GM12891 (cell line): Measurements from ENCODE around the gene OR2D3.
A peak's percentile ranks its signal among the peaks of the same experiment; 100 is the strongest.
"Not testable (repeated sequence)": the region's sequence is repeated elsewhere in the genome, so short reads cannot be mapped to it uniquely, and the experiment has no call there.

Source experiments
- DNase-seq: peaks from one replicate; pipeline ENCODE4 v3.0.0; 2011; ENCODE audit warnings: low spot score; ENCODE audit not compliant: insufficient read length
- FAIRE-seq: peaks from 2 replicates; lab custom pipeline; 2011; peaks lifted over from hg19 to GRCh38; lab: Jason Lieb, UNC
- PAX5 ChIP-seq: IDR thresholded peaks from 2 replicates; pipeline ENCODE4 v1.6.1; 2011; ENCODE audit warnings: low read length, moderate library complexity, mild to moderate bottlenecking; ENCODE audit not compliant: insufficient read depth, severe bottlenecking
- POLR2A ChIP-seq: IDR thresholded peaks from 2 replicates; pipeline ENCODE4 v1.6.1; 2011; ENCODE audit warnings: low read depth, low read length, control low read depth
- POLR2AphosphoS5 ChIP-seq: IDR thresholded peaks from 2 replicates; pipeline ENCODE4 v1.6.1; 2011; ENCODE audit warnings: low read depth, low read length, control low read depth
- POU2F2 ChIP-seq: IDR thresholded peaks from 2 replicates; pipeline ENCODE4 v1.6.1; 2011; ENCODE audit warnings: low read depth, mild to moderate bottlenecking, control low read depth, low read length, moderate library complexity
- SPI1 ChIP-seq: IDR thresholded peaks from 2 replicates; pipeline ENCODE4 v1.6.1; 2011; ENCODE audit warnings: low read depth, low read length, control low read depth
- TAF1 ChIP-seq: IDR thresholded peaks from 2 replicates; pipeline ENCODE4 v1.6.1; 2011; ENCODE audit warnings: low read depth, low read length, control low read depth

The OR2D3 gene

DNA sequence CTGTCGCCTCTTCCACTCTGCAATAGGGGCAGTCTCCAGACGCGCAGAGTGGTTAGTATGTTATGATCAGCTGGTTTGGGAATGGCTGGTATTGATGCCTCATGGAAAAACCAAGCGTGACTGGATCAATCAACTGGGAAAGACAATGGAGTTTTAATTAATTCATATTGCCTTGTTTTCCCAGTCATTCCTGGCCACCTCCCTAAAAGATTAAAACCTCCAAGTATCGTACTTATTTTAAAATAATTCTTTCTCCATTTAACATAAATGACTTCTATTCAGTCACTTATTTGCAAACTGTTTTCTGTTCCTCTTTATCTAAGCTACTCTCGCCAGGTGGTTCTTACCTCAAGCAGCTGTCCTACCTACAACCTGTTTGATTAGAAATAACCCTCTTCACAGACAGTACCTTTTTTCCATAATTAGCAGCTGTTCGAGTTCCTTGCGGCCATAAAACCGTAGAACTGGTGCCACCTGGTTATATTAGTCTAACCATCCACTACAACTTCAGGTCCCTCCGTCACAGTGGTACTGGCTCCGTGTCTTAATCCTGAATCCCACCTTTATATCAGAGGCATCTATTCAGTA lies 6.3 kb downstream of the OR2D3 start:
- TF ChIP-seq TAF1 (no peak), PAX5 (no peak), SPI1 (peak; percentile 92)
- FAIRE-seq (peak; percentile 85), DNase-seq (no peak)

DNA sequence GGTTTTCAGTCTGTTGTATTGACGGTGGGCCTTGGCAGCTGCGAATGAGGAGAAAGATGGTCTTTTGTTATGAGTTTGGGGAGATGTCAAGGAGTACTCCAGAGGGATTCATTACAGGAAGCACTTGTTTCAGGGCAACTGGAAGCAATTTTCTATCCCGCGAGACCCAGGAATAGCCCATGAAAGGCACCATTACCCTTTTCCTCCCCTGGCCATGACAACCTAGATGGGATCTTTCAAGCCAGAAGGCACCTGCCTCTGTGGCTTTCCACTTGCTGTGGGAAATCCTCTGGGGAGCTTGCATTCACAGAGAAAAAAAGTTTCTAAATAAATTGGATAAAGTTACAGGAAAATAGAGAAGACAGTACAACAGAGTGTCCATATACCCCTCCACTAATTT lies 8.1 kb downstream of the OR2D3 start:
- no peak for DNase-seq
- no peak for FAIRE-seq
- TF ChIP-seq TAF1 (no peak), POU2F2 (no peak), SPI1 (no peak), POLR2AphosphoS5 (no peak), POLR2A (no peak), PAX5 (no peak)

DNA sequence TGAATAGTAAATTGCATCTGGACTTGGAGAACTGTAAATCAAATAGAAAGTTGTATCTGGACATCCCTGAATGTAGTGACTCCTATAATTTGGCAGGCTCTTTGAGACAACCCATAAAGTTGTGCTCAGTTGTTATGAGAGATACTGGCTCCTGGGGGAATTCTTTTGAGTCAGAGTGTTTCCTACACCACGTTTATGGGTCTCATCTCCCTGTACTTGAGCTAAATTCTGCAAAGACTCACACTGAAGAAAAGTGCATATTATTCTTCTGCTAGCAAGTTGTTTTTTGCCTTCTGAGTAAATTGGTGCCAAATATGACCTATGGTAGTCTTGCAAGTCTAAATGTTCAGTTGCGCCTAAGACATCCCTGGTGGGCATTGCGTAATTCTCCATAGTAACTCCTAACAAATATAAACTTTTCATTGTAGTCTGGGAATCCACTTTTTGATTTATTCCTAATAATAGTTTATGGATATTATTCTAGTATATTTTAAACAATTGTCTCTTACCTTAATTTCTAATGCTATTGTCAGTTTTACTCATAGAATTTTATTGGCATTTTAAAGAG lies 10.4 kb downstream of the OR2D3 start:
- no peak for TF ChIP-seq POU2F2
- no peak for TF ChIP-seq TAF1
- no peak for TF ChIP-seq PAX5
- TF ChIP-seq SPI1: no peak
- no peak for TF ChIP-seq POLR2A
- TF ChIP-seq POLR2AphosphoS5: no peak
- no peak for FAIRE-seq
- DNase-seq: no peak

DNA sequence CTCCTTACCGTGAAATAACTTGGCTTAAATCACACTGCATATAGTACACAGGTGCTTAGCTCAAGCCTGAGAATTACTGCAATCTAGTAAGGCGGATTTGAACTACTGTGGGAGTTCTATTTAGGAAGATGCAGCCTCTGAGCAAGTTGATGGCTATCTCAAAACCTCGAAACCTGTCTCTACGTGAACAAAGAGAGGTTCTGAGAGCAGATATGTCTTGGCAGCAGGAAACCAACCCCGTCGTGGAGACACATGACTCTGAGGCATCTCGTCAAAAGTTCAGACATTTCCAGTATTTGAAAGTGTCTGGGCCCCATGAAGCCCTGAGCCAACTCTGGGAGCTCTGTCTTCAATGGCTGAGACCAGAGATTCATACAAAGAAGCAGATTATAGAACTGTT lies 11.3 kb downstream of the OR2D3 start:
- FAIRE-seq (no peak), DNase-seq (no peak)
- TF ChIP-seq POLR2A (no peak), TAF1 (no peak), SPI1 (no peak), POU2F2 (no peak), PAX5 (no peak), POLR2AphosphoS5 (no peak)

DNA sequence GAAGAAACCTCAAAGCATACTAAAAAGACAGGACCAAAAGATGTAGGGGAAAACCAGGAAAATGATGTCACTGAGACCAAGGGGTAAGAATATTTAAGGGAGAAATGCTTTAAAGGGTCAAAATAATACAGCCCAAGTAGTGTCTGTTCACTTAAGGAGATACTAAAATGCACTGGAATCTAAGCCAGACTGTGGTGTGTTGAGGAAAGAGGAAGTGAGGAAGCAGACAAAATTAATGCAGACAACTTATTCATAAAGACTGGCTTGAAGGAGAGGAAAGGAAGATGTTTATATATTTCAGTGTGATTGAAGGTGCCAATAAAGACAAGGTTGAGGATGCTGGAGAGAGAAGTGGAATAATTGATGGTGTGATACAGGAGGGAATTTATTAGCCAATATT lies 21.2 kb downstream of the OR2D3 start:
- FAIRE-seq (no peak), DNase-seq (no peak)
- TF ChIP-seq POLR2A: no peak
- TF ChIP-seq SPI1: peak; percentile 89
- no peak for TF ChIP-seq TAF1

DNA sequence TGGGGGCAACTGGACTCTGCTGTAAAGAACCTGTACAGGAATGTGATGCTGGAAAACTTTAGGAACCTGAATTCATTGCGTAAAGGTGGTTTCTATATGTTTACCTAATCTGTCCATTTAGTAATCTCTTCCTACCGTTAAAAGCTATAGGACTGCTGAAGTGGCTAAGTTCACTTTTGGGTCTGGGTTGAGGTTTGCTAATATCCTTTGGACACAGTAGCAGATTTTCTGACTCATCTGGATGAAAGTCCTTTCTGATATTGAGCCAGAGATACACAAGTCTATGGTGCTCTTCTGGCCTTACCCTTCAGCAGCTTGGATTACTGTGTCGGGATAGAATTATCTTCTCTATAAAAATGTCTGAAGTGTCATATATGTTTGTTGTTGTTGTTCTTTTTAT lies 22.3 kb downstream of the OR2D3 start:
- FAIRE-seq (no peak), DNase-seq (no peak)
- TF ChIP-seq PAX5 (no peak), TAF1 (no peak), POLR2A (no peak), POU2F2 (no peak), SPI1 (no peak), POLR2AphosphoS5 (no peak)

DNA sequence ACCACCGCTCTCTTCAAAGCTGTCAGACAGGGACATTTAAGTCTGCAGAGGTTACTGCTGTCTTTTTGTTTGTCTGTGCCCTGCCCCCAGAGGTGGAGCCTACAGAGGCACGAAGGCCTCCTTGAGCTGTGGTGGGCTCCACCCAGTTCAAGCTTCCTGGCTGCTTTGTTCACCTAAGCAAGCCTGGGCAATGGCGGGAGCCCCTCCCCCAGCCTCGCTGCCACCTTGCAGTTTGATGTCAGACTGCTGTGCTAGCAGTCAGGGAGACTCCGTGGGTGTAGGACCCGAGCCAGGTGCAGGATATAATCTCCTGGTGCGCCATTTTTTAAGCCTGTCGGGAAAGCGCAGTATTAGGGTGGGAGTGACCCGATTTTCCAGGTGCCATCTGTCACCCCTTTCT lies 33.4 kb downstream of the OR2D3 start:
- not testable (repeated sequence) for DNase-seq, FAIRE-seq

DNA sequence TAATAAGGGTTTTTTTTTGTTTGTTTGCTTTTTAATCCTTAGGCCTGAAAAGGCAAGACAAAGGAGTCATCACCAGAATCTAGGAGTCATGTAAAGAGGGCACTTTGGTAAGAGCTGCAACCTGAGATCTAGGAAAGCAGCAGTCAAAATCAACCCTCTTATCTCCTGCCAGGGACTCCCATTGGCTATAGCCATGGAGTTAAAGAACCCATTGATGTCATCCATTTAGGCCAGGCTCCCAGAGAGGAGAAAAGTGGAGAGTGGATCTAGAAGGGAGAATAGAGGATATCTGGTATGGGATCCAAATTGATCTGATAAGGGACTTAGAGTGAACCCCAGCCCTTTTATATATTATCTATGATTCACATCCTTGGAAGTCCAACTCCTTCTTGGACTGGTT lies 41.3 kb downstream of the OR2D3 start:
- no peak for DNase-seq
- no peak for FAIRE-seq
- no peak for TF ChIP-seq TAF1
- no peak for TF ChIP-seq SPI1
- TF ChIP-seq POU2F2: no peak
- TF ChIP-seq PAX5: no peak
- no peak for TF ChIP-seq POLR2A
- TF ChIP-seq POLR2AphosphoS5: no peak

DNA sequence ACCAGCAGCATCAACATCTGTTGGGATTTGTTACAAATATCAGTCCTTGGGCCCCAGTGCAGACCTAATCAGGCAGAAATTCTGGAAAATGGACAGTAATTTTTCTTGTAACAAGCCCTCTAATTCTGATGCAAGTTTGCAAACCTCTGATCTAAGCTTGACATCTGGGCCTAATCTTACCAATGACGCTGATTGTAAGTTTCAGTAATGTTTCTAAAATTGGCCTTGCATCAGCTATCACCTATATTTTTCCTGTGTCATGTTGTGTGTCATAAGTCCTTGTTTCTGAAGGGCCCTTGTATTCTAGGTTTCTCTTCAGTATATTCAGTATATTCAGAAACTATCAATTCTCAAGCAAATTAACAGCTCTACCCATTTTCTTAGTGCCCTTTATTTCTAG lies 41.9 kb downstream of the OR2D3 start:
- DNase-seq (no peak), FAIRE-seq (peak; percentile 56)
- TF ChIP-seq POLR2A (no peak), TAF1 (no peak), POLR2AphosphoS5 (no peak), PAX5 (no peak), SPI1 (no peak), POU2F2 (no peak)

DNA sequence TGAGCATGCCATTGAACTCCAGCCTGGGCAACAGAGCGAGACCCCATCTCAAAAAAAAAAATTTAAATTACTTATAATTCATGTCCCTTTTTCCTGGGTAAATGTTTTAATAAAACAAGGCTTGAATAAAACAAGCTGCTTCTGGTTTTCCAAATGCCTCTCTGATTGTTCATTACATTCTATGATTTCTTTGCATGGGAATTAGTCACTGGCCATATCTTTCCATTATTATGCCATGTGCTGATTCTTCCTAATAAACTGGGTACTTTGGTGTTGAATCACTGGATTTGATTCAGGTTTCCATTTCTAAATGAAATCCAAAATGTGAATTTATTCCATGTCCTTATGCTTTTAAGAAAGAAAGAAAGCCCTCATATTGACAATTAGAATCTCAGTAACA lies 48.0 kb downstream of the OR2D3 start:
- no peak for FAIRE-seq
- no peak for DNase-seq
- TF ChIP-seq POLR2AphosphoS5 (no peak), POU2F2 (no peak), TAF1 (no peak), POLR2A (no peak), SPI1 (no peak), PAX5 (no peak)

DNA sequence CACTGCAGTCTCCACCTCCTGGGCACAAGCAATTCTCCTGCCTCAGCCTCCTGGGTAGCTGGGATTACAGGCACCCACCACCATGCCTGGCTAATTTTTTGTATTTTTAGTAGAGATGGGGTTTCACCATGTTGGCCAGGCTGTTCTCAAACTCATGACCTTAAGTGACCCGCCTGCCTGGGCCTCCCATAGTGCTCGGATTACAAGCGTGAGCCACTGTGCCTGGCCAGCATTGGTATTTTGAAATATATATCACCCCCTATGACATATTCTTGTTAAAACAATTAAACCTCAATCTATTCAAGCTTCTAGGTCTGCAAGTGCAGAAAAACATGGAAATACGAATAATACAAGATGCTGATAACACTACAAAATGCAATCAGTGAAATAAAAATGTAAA lies 49.1 kb downstream of the OR2D3 start:
- not testable (repeated sequence) for FAIRE-seq, DNase-seq
